Activated CD8-positive, alpha-beta T cell treated with anti-CD3 and anti-CD28 coated beads for 36 hours (primary cell): ENCODE results near the gene IFITM10. TPM values are rescaled to one million over a fixed set of nuclear protein-coding genes. Genes with fewer than 3 reads are reported as not detected.
"Not testable (repeated sequence)": the region's sequence is repeated elsewhere in the genome, so short reads cannot be mapped to it uniquely, and the experiment has no call there.

Source experiments
- ATAC-seq: fragments of 200-7000 bp; cut with Tn5 transposase; one replicate; pipeline ENCODE4 v1.10.0; 2021; ENCODE audit warnings: mild to moderate bottlenecking, moderate library complexity
- CTCF ChIA-PET: fragments of 350-600 bp; sonication (Branson Sonifier 250); formaldehyde crosslinking; loops from one replicate; lab custom pipeline; 2021; ENCODE audit warnings: antibody characterized with exemption; lab: Charles Lee
- POLR2A ChIA-PET: fragments of 350-600 bp; sonication (Branson Sonifier 250); formaldehyde crosslinking; loops from one replicate; lab custom pipeline; 2021; ENCODE audit warnings: antibody characterized with exemption; lab: Charles Lee
- DNase-seq: peaks from one replicate; pipeline ENCODE4 v3.0.0-alpha.2; 2020
- H3K27ac Mint-ChIP-seq: one replicate; pipeline ENCODE4 v1.8.0; 2021; ENCODE audit warnings: mild to moderate bottlenecking, mixed read lengths
- H3K27me3 Mint-ChIP-seq: one replicate; pipeline ENCODE4 v1.8.0; 2021; ENCODE audit warnings: mixed read lengths
- H3K36me3 Mint-ChIP-seq: one replicate; pipeline ENCODE4 v1.8.0; 2021; ENCODE audit warnings: low read depth, mixed read lengths
- H3K4me1 Mint-ChIP-seq: one replicate; pipeline ENCODE4 v1.8.0; 2021; ENCODE audit warnings: low read depth, mixed read lengths
- H3K4me3 Mint-ChIP-seq: one replicate; pipeline ENCODE4 v1.8.0; 2021; ENCODE audit warnings: mild to moderate bottlenecking, moderate library complexity, mixed read lengths
- H3K9me3 Mint-ChIP-seq: one replicate; pipeline ENCODE4 v1.8.0; 2021; ENCODE audit warnings: mixed read lengths
- intact Hi-C: fragments of 100-400 bp; cut with micrococcal nuclease; formaldehyde crosslinking; loops from one replicate; pipeline ENCODE4 v1.10.0; 2022
- total RNA-seq, 2 experiments: library from RNA; stranded (reverse); gene quantifications; one replicate each; pipeline ENCODE4 v1.2.3, GENCODE V29; 2021

The IFITM10 gene
- total RNA-seq, 2 experiments from 2014 or later: 0.07 to 0.31 TPM

- H3K27me3 Mint-ChIP-seq, H3K36me3 Mint-ChIP-seq, H3K4me1 Mint-ChIP-seq, H3K9me3 Mint-ChIP-seq, ATAC-seq, POLR2A ChIA-PET, DNase-seq, intact Hi-C loops, H3K27ac Mint-ChIP-seq, H3K4me3 Mint-ChIP-seq: not testable (repeated sequence)
- CTCF ChIA-PET: interaction anchor here (6.1 to 9.9 kb wide), 2 partner anchors 10 to 31 kb away, joined by 44 to 66 read pairs; no protein-coding TSS in a partner anchor
Measured at GRCh38 chr11:1683216-1683615, 67.2 kb downstream of the IFITM10 start.

Other genes with a start within 250 kb of the IFITM10 start
- gene DUSP8, start 178.3 kb downstream of the IFITM10 start, total RNA-seq: 1 to 10 TPM; 1.4 to 2.0 TPM
- not detected for gene KRTAP5-1, start 165.3 kb downstream of the IFITM10 start, total RNA-seq
- gene KRTAP5-2, start 152.3 kb downstream of the IFITM10 start, total RNA-seq: not detected
- gene KRTAP5-3, start 142.1 kb downstream of the IFITM10 start, total RNA-seq: not detected
- gene KRTAP5-4, start 128.5 kb downstream of the IFITM10 start, total RNA-seq: not detected
- not detected for gene KRTAP5-5, start 120.8 kb downstream of the IFITM10 start, total RNA-seq
- not detected for gene KRTAP5-6, start 53.4 kb downstream of the IFITM10 start, total RNA-seq
- gene CTSD, start 13.3 kb upstream of the IFITM10 start, total RNA-seq: 10 to 100 TPM; 44.9 to 45.6 TPM
- not detected for gene SYT8, start 84.4 kb upstream of the IFITM10 start, total RNA-seq
- under 1 TPM in 1 of 2 experiments, not detected in 1; 0.92 TPM for gene TNNI2, start 88.4 kb upstream of the IFITM10 start, total RNA-seq
- gene LSP1, start 102.5 kb upstream of the IFITM10 start, total RNA-seq: 100 to 1,000 TPM; 247 to 251 TPM
- under 1 TPM; 0.16 to 0.20 TPM for gene PRR33, start 141.3 kb upstream of the IFITM10 start, total RNA-seq
- 1 to 10 TPM; 4.9 to 5.4 TPM for gene TNNT3, start 169.1 kb upstream of the IFITM10 start, total RNA-seq
- 100 to 1,000 TPM; 134 to 145 TPM for gene MRPL23, start 196.7 kb upstream of the IFITM10 start, total RNA-seq
- gene H19, start 247.2 kb upstream of the IFITM10 start, total RNA-seq: not detected